Vagina (tissue), 2 donors: ENCODE data around the gene FAM50A. TPM values are rescaled to one million over a fixed set of nuclear protein-coding genes. Genes with fewer than 3 reads are reported as not detected.

Experiments
- DNase-seq, 2 donors: peaks; one replicate each; pipeline ENCODE4 v3.0.0-alpha.2; 2017; ENCODE audit errors: extremely low spot score in 2 of 2
- H3K27ac ChIP-seq: fragments of 200-600 bp; sonication (generic); one replicate; pipeline ENCODE4 v1.5.1; 2019
- H3K27me3 ChIP-seq: fragments of 200-600 bp; sonication (generic); one replicate; pipeline ENCODE4 v1.5.1; 2019
- H3K36me3 ChIP-seq, 2 donors: fragments of 200-600 bp; sonication (generic); one replicate each; pipeline ENCODE4 v1.5.1; 2017 to 2019
- H3K4me1 ChIP-seq: fragments of 200-600 bp; sonication (generic); one replicate; pipeline ENCODE4 v1.5.1; 2019
- H3K4me3 ChIP-seq, 2 donors: fragments of 200-600 bp; sonication (generic); 1 replicate in 1 of 2; 2 replicates in 1 of 2; pipeline ENCODE4 v1.5.1; 2016 to 2019
- H3K9me3 ChIP-seq: fragments of 200-600 bp; sonication (generic); one replicate; pipeline ENCODE4 v1.5.1; 2019
- POLR2A ChIP-seq, 2 donors: fragments of 450-650 bp; IDR thresholded peaks; one replicate each; pipeline ENCODE4 v1.6.1; 2017; ENCODE audit warnings: antibody characterized with exemption in 2 of 2, mild to moderate bottlenecking in 2 of 2, moderate library complexity in 2 of 2
- POLR2AphosphoS5 ChIP-seq, 2 donors: sonication (generic); formaldehyde crosslinking; IDR thresholded peaks; one replicate each; pipeline ENCODE4 v1.9.0; 2017; ENCODE audit warnings: antibody characterized with exemption in 2 of 2, mild to moderate bottlenecking in 2 of 2, low read depth in 1 of 2; ENCODE audit not compliant: insufficient read depth in 1 of 2
- intact Hi-C: fragments of 100-400 bp; cut with DNase I; formaldehyde crosslinking; loops from one replicate; pipeline ENCODE4 v1.15.1; 2023
- total RNA-seq: library from RNA; depleted of rRNA; stranded (reverse); fragments of >200 nt; gene quantifications from one replicate; pipeline ENCODE4 v1.2.3, GENCODE V29; 2016
- TF ChIP-seq, protein P1 (sequence below), 3 experiments: fragments of 450-650 bp in 2 of 3; fragments of 200-600 bp in 1 of 3; sonication (generic) in 1 of 3; IDR thresholded peaks; one replicate each; pipeline ENCODE4 v1.5.1; 2017 to 2019; ENCODE audit warnings: antibody characterized with exemption in 3 of 3, mild to moderate bottlenecking in 2 of 3, moderate library complexity in 2 of 3

Gene FAM50A
- total RNA-seq, 1 donor from 2014 or later: 33.6 TPM

DNA sequence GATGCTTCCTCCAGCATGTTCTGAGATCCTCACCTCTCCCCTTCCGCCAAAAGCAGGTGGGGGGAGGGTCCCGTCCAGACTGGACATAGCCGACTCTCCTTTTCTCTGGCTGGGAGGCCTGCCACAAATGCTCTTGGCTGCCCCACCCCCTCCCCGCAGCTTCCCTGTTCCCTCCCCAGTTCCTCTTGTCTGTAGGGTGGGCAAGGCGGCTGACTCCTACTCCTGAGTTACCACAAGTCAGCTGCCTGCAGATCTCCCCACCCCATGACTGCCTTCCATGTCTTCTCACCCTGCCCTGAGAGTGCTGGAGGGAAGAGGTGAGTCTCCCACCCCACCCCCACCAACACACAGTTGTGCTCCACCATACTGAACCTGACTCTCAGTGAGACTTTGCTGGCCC lies 12.6 kb upstream of the FAM50A start:
- no peak for DNase-seq
- H3K9me3 ChIP-seq: no peaks in the 10 kb centered on the region
- H3K27me3 ChIP-seq: no peaks in the 10 kb centered on the region
- peaks cover 0 to 4% of the 10 kb centered on the region in 2 donors for H3K36me3 ChIP-seq
- intact Hi-C loops: no loop called here
- H3K4me1 ChIP-seq: peaks cover 6% of the 10 kb centered on the region
- H3K27ac ChIP-seq: no peak overlapping the region
- H3K4me3 ChIP-seq: no peak overlapping the region
- TF ChIP-seq, protein P1, sequence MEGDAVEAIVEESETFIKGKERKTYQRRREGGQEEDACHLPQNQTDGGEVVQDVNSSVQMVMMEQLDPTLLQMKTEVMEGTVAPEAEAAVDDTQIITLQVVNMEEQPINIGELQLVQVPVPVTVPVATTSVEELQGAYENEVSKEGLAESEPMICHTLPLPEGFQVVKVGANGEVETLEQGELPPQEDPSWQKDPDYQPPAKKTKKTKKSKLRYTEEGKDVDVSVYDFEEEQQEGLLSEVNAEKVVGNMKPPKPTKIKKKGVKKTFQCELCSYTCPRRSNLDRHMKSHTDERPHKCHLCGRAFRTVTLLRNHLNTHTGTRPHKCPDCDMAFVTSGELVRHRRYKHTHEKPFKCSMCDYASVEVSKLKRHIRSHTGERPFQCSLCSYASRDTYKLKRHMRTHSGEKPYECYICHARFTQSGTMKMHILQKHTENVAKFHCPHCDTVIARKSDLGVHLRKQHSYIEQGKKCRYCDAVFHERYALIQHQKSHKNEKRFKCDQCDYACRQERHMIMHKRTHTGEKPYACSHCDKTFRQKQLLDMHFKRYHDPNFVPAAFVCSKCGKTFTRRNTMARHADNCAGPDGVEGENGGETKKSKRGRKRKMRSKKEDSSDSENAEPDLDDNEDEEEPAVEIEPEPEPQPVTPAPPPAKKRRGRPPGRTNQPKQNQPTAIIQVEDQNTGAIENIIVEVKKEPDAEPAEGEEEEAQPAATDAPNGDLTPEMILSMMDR (IDR thresholded peaks at IDR 0.05): no peak
- no peak for TF ChIP-seq POLR2AphosphoS5 (IDR thresholded peaks at IDR 0.05; ENCODE audit: insufficient read depth in 1 of 2, low read depth in 1 of 2)

DNA sequence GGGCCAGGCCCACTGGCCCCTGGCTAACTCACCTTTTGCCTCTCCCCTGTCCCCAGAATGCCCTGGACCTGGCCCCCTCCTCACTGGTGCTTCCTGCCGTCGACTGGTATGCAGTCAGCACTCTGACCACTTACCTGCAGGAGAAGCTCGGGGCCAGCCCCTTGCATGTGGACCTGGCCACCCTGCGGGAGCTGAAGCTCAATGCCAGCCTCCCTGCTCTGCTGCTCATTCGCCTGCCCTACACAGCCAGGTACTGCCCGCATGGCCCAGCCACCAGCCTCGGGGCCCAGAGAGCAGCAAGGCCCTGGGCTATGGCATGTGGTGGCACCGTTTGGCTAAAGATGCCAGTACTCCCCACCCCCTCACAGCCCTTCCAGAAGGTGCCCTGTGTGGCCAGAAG lies 11.7 kb upstream of the FAM50A start:
- no peak overlapping the region for H3K27ac ChIP-seq
- intact Hi-C loops: no loop called here
- TF ChIP-seq POLR2A (IDR thresholded peaks at IDR 0.05) (no peak), POLR2AphosphoS5 (IDR thresholded peaks at IDR 0.05; ENCODE audit: insufficient read depth in 1 of 2, low read depth in 1 of 2) (no peak)
- TF ChIP-seq, protein P1 (IDR thresholded peaks at IDR 0.05): no peak
- no peaks in the 10 kb centered on the region for H3K9me3 ChIP-seq
- peaks cover 0 to 4% of the 10 kb centered on the region in 2 donors for H3K36me3 ChIP-seq
- H3K4me1 ChIP-seq: peaks cover 6% of the 10 kb centered on the region
- no peak for DNase-seq
- H3K4me3 ChIP-seq: no peak overlapping the region
- no peaks in the 10 kb centered on the region for H3K27me3 ChIP-seq

DNA sequence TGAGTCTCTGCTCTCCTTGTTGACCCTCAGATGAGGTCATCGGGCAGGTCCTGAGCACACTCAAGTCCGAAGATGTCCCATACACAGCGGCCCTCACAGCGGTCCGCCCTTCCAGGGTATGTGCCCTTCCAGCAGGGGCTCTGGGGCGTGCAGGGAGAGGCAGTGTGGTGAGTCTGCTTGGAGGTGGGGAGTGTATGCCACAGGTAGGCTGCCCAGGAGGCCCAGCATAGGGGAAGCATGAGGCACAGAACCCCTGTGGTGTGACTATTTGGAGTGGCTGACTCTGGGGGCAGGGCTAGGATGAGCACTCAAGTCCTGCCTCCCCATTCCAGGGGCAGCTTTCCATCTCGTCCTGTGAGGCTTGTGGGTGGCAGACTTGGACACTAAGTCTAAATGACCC lies 10.3 kb upstream of the FAM50A start:
- TF ChIP-seq POLR2AphosphoS5 (IDR thresholded peaks at IDR 0.05; ENCODE audit: insufficient read depth in 1 of 2, low read depth in 1 of 2): no peak
- TF ChIP-seq POLR2A (IDR thresholded peaks at IDR 0.05): no peak
- TF ChIP-seq, protein P1 (IDR thresholded peaks at IDR 0.05): no peak
- Histone ChIP-seq H3K4me3 (no peak overlapping the region), H3K36me3 (peaks cover 0 to 4% of the 10 kb centered on the region in 2 donors), H3K27me3 (no peaks in the 10 kb centered on the region), H3K4me1 (peaks cover 6% of the 10 kb centered on the region), H3K27ac (no peak overlapping the region), H3K9me3 (no peaks in the 10 kb centered on the region)
- no peak for DNase-seq
- intact Hi-C loops: no loop called here

DNA sequence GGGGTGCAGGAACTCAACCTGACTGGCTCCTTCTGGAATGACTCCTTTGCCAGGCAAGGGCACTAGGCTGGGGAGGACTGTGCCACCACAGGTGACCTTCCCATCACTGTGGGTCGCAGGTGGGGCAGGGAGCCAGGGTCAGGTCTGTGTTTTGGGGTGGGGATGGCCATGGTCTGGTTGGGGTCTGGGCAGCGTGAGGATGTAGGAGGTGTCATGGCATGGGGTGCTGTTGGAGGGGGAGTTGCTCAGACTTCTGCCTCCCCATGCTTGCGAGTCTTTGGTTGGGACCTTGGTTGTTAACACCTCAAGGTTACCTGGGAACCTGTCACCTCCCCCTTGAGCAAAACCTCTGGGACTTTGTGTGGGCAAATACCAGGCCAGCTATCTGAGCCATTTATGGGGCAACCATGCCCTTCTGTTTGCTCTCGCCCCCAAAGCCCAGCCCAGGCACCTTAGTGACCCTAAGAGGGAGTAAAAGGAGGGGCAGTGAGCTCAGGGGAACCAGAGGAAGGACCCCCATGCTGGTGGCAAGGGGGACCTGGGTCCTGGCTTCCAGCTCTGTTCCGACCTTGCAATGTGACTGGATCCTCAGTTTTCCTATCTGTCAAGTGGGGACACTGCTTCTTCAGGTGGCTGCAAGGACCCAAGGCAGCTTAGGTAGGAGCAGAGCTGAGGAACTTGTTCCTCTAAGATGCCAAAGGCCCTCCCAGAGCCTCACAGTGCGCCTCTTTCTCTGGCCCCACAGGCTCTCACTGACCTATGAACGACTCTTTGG lies 9.4 kb upstream of the FAM50A start:
- Histone ChIP-seq H3K4me1 (peaks cover 16% of the 10 kb centered on the region), H3K4me3 (no peak overlapping the region), H3K36me3 (peaks cover 0 to 11% of the 10 kb centered on the region in 2 donors), H3K9me3 (no peaks in the 10 kb centered on the region), H3K27me3 (no peaks in the 10 kb centered on the region), H3K27ac (no peak overlapping the region)
- TF ChIP-seq POLR2AphosphoS5 (IDR thresholded peaks at IDR 0.05; ENCODE audit: insufficient read depth in 1 of 2, low read depth in 1 of 2): no peak
- no peak for TF ChIP-seq POLR2A (IDR thresholded peaks at IDR 0.05)
- TF ChIP-seq, protein P1 (IDR thresholded peaks at IDR 0.05): no peak
- intact Hi-C loops: no loop called here
- DNase-seq: no peak

DNA sequence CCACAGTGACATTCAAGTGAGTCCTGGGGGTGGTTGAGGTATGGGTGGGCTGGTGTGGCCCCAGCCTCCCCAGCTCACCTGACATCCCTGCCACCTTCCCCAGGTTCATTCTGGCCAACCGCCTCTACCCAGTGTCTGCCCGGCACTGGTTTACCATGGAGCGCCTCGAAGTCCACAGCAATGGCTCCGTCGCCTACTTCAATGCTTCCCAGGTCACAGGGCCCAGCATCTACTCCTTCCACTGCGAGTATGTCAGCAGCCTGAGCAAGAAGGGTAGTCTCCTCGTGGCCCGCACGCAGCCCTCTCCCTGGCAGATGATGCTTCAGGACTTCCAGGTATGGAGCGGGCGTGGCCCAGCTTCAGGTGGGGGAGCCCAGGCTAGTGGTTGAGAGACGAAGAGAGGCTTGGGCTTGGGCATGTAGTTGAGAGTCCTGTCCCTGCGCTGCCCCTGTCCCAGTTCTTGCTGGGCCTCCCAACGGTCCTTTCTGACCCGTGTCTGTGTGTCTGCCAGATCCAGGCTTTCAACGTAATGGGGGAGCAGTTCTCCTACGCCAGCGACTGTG lies 8.7 kb upstream of the FAM50A start:
- TF ChIP-seq, protein P1 (IDR thresholded peaks at IDR 0.05): no peak
- TF ChIP-seq POLR2A (IDR thresholded peaks at IDR 0.05) (no peak), POLR2AphosphoS5 (IDR thresholded peaks at IDR 0.05; ENCODE audit: insufficient read depth in 1 of 2, low read depth in 1 of 2) (no peak)
- DNase-seq: no peak
- Histone ChIP-seq H3K9me3 (no peaks in the 10 kb centered on the region), H3K27me3 (no peaks in the 10 kb centered on the region), H3K4me3 (no peak overlapping the region), H3K27ac (no peak overlapping the region), H3K36me3 (peaks cover 0 to 11% of the 10 kb centered on the region in 2 donors), H3K4me1 (peaks cover 16% of the 10 kb centered on the region)
- intact Hi-C loops: no loop called here
